A549 (cell line): ENCODE results near the gene TRIML1. TPM values are rescaled to one million over a fixed set of nuclear protein-coding genes. Genes with fewer than 3 reads are reported as not detected.

ENCODE experiments used
- ATAC-seq, 2 experiments: fragments of 200-7000 bp in 1 of 2; fragments of >200 bp in 1 of 2; cut with Nextera tagmentation in 1 of 2; cut with Tn5 transposase in 1 of 2; 3 replicates each; pipeline versions ENCODE4 v1.8.0 to v1.9.1; 2018 to 2020; ENCODE audit warnings: mild to moderate bottlenecking in 1 of 2, moderate library complexity in 1 of 2
- CTCF ChIA-PET: fragments of 300-600 bp; sonication (Branson Sonifier 250); formaldehyde crosslinking; extraction: SDS; loops from one replicate; lab custom pipeline; 2021; ENCODE audit warnings: antibody characterized with exemption, inconsistent platforms; lab: Yijun Ruan, JAX
- POLR2A ChIA-PET: fragments of 350-600 bp; formaldehyde crosslinking; extraction: SDS; loops from one replicate; lab custom pipeline; 2021; ENCODE audit warnings: antibody characterized with exemption, inconsistent platforms; lab: Yijun Ruan, JAX
- DNase-seq, 2 experiments: peaks; one replicate each; pipeline versions ENCODE4 v3.0.0 to v3.0.0-alpha.2; 2011 to 2016; ENCODE audit warnings: low read depth in 1 of 2, low spot score in 1 of 2
- FAIRE-seq: peaks from 2 replicates; lab custom pipeline; 2011; peaks lifted over from hg19 to GRCh38; lab: Jason Lieb, UNC
- H3K27ac ChIP-seq, 2 experiments: fragments of >200 bp; sonication (Bioruptor Twin); formaldehyde crosslinking; 3 replicates each; pipeline ENCODE4 v1.5.1; 2016 to 2017
- H3K4me1 ChIP-seq: fragments of >200 bp; sonication (Bioruptor Twin); formaldehyde crosslinking; 3 replicates; pipeline ENCODE4 v1.6.1; 2016
- H3K4me2 ChIP-seq: fragments of >200 bp; sonication (Bioruptor Twin); formaldehyde crosslinking; 3 replicates; pipeline ENCODE4 v1.6.1; 2016
- H3K4me3 ChIP-seq: fragments of >200 bp; sonication (Bioruptor Twin); formaldehyde crosslinking; 3 replicates; pipeline ENCODE4 v1.5.1; 2016
- H3K9me3 ChIP-seq: fragments of >200 bp; sonication (Bioruptor Twin); formaldehyde crosslinking; 3 replicates; pipeline ENCODE4 v1.6.1; 2016
- CBX8 ChIP-seq: fragments of 200-600 bp; sonication (generic); IDR thresholded peaks from 2 replicates; pipeline ENCODE4 v1.6.1; 2016
- EHF ChIP-seq: fragments of 250-450 bp; sonication (Bioruptor Pico); IDR thresholded peaks from 2 replicates; pipeline ENCODE4 v1.5.0; 2020; ENCODE audit warnings: mild to moderate bottlenecking
- EP300 ChIP-seq, 2 experiments: fragments of >200 bp; sonication (Bioruptor Twin); formaldehyde crosslinking; IDR thresholded peaks; 2 replicates in 1 of 2; 3 replicates in 1 of 2; pipeline ENCODE4 v1.6.1; 2016 to 2017
- ESRRA ChIP-seq: fragments of 150-350 bp; IDR thresholded peaks from 2 replicates; pipeline ENCODE4 v1.6.1; 2014; ENCODE audit warnings: mild to moderate bottlenecking, low read length, borderline replicate concordance
- FOSL2 ChIP-seq, 2 experiments: fragments of 450-650 bp in 1 of 2; fragments of >200 bp in 1 of 2; sonication (Bioruptor Twin) in 1 of 2; formaldehyde crosslinking; IDR thresholded peaks; 2 replicates each; pipeline versions ENCODE4 v1.5.0 to v1.6.1; 2016 to 2020; ENCODE audit warnings: mild to moderate bottlenecking in 1 of 2, moderate library complexity in 1 of 2
- FOXS1 ChIP-seq: fragments of 250-450 bp; sonication (Bioruptor Pico); IDR thresholded peaks from 2 replicates; pipeline ENCODE4 v1.5.0; 2020; ENCODE audit warnings: mild to moderate bottlenecking, moderate library complexity
- GATA3 ChIP-seq: IDR thresholded peaks from 2 replicates; pipeline ENCODE4 v1.6.1; 2012; ENCODE audit warnings: borderline replicate concordance
- HDAC2 ChIP-seq: fragments of 200-600 bp; sonication (generic); IDR thresholded peaks from 2 replicates; pipeline ENCODE4 v1.6.1; 2016
- HOXB13 ChIP-seq: fragments of 250-450 bp; sonication (Bioruptor Pico); IDR thresholded peaks from 2 replicates; pipeline ENCODE4 v1.5.0; 2020; ENCODE audit warnings: low read depth, mild to moderate bottlenecking, moderate library complexity
- HOXB5 ChIP-seq: fragments of 250-450 bp; sonication (Bioruptor Pico); IDR thresholded peaks from 2 replicates; pipeline ENCODE4 v1.5.0; 2020; ENCODE audit warnings: mild to moderate bottlenecking, moderate library complexity
- KDM5A ChIP-seq: fragments of 200-600 bp; sonication (generic); IDR thresholded peaks from 2 replicates; pipeline ENCODE4 v1.6.1; 2016; ENCODE audit warnings: antibody characterized with exemption, mild to moderate bottlenecking
- MAZ ChIP-seq: fragments of 150-350 bp; IDR thresholded peaks from 2 replicates; pipeline ENCODE4 v1.6.1; 2014; ENCODE audit warnings: antibody characterized with exemption, low read depth, low read length, borderline replicate concordance
- NPAS2 ChIP-seq: fragments of 250-450 bp; sonication (Bioruptor Pico); IDR thresholded peaks from 2 replicates; pipeline ENCODE4 v1.8.0; 2022; ENCODE audit warnings: mild to moderate bottlenecking, moderate library complexity, borderline replicate concordance
- RAD21 ChIP-seq, 2 experiments: fragments of >200 bp in 1 of 2; sonication (Bioruptor Twin) in 1 of 2; formaldehyde crosslinking in 1 of 2; IDR thresholded peaks in 1 of 2; conservative IDR thresholded peaks in 1 of 2; 2 replicates in 1 of 2; 3 replicates in 1 of 2; pipeline ENCODE4 v1.6.1; 2012 to 2018; ENCODE audit warnings: inconsistent platforms in 1 of 2
- RCOR1 ChIP-seq: fragments of 150-350 bp; IDR thresholded peaks from 2 replicates; pipeline ENCODE4 v1.6.1; 2014; ENCODE audit warnings: antibody characterized with exemption, low read length, low read depth
- ZFP36 ChIP-seq: fragments of 450-650 bp; IDR thresholded peaks from 2 replicates; pipeline ENCODE4 v1.6.1; 2014; ENCODE audit warnings: borderline replicate concordance; ENCODE audit not compliant: partially characterized antibody
- WGBS: methylation state at CpG from one replicate; pipeline ENCODE4 v1.1.6; 2017; ENCODE audit errors: missing lambda C conversion rate; 5-methylcytosine and 5-hydroxymethylcytosine counted together
- polyA plus RNA-seq, 4 experiments: library from polyadenylated mRNA; depleted of rRNA in 3 of 4; stranded (reverse); fragments of >200 nt; fragmentation: RNase III in 1 of 4; extraction: RNeasy Plus Mini Kit Qiagen cat#74134 plus additional on column Dnase treatment in 1 of 4; gene quantifications; 2 replicates in 3 of 4; 3 replicates in 1 of 4; pipeline ENCODE4 v1.2.3, GENCODE V29; 2011 to 2017
- TF ChIP-seq, protein P1 (sequence below): fragments of 200-600 bp; sonication (generic); IDR thresholded peaks from 2 replicates; pipeline ENCODE4 v1.6.1; 2016; ENCODE audit warnings: antibody characterized with exemption, mild to moderate bottlenecking, moderate library complexity
- TF ChIP-seq, protein P2 (sequence below): fragments of 150-350 bp; IDR thresholded peaks from 2 replicates; pipeline ENCODE4 v1.6.1; 2014; ENCODE audit warnings: low read depth, mild to moderate bottlenecking, low read length
- TF ChIP-seq, protein P3 (sequence below): fragments of >200 bp; sonication (Bioruptor Twin); formaldehyde crosslinking; IDR thresholded peaks from 2 replicates; pipeline ENCODE4 v1.6.1; 2016

TRIML1 gene
- polyA plus RNA-seq, 2 of the 4 experiments (the other 2 are of a cell fraction), result not detected

DNA sequence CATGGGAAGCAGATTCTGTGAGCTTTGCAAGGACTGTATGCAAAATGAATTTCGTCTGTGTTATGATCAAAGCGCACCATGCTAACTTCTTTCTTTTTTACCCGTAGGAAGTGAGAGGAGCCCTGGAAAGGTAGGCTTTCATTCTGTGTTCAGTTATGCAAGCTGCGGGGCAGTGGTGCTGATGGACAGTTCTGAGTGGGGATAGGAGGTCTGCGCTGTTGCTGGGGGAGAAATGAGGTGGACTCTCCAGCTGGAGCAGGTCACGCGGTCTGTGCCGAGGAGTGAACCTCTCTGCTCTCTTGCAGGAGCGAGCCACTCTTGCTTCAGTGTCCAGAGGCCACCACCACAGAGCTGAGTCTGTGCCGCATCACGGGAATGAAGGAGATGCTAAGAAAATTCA, 4.5 kb downstream of the TRIML1 start:
- ATAC-seq, result no peak
- no peak overlapping the region for H3K4me3 ChIP-seq
- TF ChIP-seq FOXS1 (CRISPR knock-in tag) (no peak), EP300 (IDR thresholded peaks at IDR 0.05) (no peak), RCOR1 (no peak), HDAC2 (no peak), RAD21 (conservative IDR thresholded peaks at IDR 0.05 in 1 of 2, IDR thresholded peaks at IDR 0.05 in 1 of 2) (no peak)
- TF ChIP-seq, protein P1, sequence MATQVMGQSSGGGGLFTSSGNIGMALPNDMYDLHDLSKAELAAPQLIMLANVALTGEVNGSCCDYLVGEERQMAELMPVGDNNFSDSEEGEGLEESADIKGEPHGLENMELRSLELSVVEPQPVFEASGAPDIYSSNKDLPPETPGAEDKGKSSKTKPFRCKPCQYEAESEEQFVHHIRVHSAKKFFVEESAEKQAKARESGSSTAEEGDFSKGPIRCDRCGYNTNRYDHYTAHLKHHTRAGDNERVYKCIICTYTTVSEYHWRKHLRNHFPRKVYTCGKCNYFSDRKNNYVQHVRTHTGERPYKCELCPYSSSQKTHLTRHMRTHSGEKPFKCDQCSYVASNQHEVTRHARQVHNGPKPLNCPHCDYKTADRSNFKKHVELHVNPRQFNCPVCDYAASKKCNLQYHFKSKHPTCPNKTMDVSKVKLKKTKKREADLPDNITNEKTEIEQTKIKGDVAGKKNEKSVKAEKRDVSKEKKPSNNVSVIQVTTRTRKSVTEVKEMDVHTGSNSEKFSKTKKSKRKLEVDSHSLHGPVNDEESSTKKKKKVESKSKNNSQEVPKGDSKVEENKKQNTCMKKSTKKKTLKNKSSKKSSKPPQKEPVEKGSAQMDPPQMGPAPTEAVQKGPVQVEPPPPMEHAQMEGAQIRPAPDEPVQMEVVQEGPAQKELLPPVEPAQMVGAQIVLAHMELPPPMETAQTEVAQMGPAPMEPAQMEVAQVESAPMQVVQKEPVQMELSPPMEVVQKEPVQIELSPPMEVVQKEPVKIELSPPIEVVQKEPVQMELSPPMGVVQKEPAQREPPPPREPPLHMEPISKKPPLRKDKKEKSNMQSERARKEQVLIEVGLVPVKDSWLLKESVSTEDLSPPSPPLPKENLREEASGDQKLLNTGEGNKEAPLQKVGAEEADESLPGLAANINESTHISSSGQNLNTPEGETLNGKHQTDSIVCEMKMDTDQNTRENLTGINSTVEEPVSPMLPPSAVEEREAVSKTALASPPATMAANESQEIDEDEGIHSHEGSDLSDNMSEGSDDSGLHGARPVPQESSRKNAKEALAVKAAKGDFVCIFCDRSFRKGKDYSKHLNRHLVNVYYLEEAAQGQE, result no peak
- TF ChIP-seq, protein P2, sequence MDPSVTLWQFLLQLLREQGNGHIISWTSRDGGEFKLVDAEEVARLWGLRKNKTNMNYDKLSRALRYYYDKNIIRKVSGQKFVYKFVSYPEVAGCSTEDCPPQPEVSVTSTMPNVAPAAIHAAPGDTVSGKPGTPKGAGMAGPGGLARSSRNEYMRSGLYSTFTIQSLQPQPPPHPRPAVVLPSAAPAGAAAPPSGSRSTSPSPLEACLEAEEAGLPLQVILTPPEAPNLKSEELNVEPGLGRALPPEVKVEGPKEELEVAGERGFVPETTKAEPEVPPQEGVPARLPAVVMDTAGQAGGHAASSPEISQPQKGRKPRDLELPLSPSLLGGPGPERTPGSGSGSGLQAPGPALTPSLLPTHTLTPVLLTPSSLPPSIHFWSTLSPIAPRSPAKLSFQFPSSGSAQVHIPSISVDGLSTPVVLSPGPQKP, result no peak
- TF ChIP-seq, all 56 proteins: peak for 0
- Histone ChIP-seq H3K9me3 (no peaks in the 10 kb centered on the region), H3K4me1 (no peaks in the 10 kb centered on the region), H3K4me2 (no peak overlapping the region), H3K27ac (no peak overlapping the region)
- ChIA-PET CTCF (no interaction called here), POLR2A (no interaction called here)
- FAIRE-seq (no peak), DNase-seq (no peak)
- WGBS, result 85% methylated on average over 11 of the region's 11 CpGs

DNA sequence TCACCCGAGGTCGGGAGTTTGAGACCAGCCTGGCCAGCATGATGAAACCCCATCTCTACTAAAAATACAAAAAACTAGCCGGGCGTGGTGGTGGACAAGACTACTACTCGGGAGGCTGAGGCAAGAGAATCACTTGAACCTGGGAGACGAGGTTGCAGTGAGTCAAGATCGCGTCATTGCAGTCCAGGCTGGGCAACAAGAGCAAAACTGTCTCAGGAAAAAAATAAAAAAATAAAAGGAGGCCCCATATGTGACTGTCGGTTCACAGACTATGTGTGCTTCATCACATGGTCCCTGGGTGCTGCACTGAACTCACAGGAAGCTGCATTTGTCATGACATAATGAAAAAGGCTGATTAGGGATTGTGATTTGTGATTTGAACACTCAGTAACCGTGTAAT, 6.4 kb downstream of the TRIML1 start:
- H3K9me3 ChIP-seq, result no peaks in the 10 kb centered on the region
- no peak overlapping the region for H3K4me2 ChIP-seq
- no peak for TF ChIP-seq NPAS2
- no peak for TF ChIP-seq EHF (CRISPR knock-in tag)
- no peak for TF ChIP-seq HOXB13 (CRISPR knock-in tag)
- no peak for TF ChIP-seq KDM5A
- TF ChIP-seq, all 56 proteins: peak for 0
- 85% methylated on average over 10 of the region's 10 CpGs for WGBS
- ATAC-seq (no peak), DNase-seq (no peak), FAIRE-seq (no peak)
- Histone ChIP-seq H3K4me1 (no peaks in the 10 kb centered on the region), H3K27ac (no peak overlapping the region), H3K4me3 (no peak overlapping the region)
- ChIA-PET CTCF (no interaction called here), POLR2A (no interaction called here)

DNA sequence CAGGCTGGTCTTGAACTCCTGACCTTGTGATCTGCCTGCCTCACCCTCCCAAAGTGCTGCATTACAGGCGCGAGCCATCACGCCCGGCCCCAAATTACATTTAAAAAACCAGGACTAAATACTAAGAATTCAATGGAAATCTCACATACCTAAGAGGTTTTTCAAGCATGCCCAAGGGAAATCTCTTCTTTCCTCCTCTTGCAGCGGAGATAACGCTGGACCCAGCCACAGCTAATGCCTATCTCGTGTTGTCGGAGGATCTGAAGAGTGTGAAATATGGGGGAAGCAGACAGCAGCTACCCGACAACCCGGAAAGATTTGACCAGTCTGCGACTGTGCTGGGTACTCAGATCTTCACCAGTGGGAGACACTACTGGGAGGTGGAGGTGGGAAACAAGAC, 7.4 kb downstream of the TRIML1 start:
- no peak for TF ChIP-seq EP300 (IDR thresholded peaks at IDR 0.05)
- no peak for TF ChIP-seq HOXB5 (CRISPR knock-in tag)
- TF ChIP-seq KDM5A, result no peak
- no peak for TF ChIP-seq FOSL2 (IDR thresholded peaks at IDR 0.05)
- no peak for TF ChIP-seq FOSL2 (CRISPR knock-in tag; IDR thresholded peaks at IDR 0.05)
- no peak for TF ChIP-seq ZFP36
- no peak for TF ChIP-seq MAZ
- no peak for TF ChIP-seq ESRRA
- TF ChIP-seq CBX8, result no peak
- TF ChIP-seq GATA3, result no peak
- TF ChIP-seq, protein P3, sequence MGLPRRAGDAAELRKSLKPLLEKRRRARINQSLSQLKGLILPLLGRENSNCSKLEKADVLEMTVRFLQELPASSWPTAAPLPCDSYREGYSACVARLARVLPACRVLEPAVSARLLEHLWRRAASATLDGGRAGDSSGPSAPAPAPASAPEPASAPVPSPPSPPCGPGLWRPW, result no peak
- CTCF ChIA-PET, result no interaction called here
- Histone ChIP-seq H3K4me3 (no peak overlapping the region), H3K27ac (no peak overlapping the region), H3K4me1 (no peaks in the 10 kb centered on the region), H3K9me3 (no peaks in the 10 kb centered on the region), H3K4me2 (no peak overlapping the region)
- no peak for FAIRE-seq
- 92% methylated on average over 10 of the region's 11 CpGs for WGBS
- POLR2A ChIA-PET, result no interaction called here
- DNase-seq, result no peak
- ATAC-seq, result no peak
